HG03045 (cell line): Measurements from ENCODE around the gene CDC42EP3.

Experiments
- ATAC-seq: cut with Tn5 transposase; IDR thresholded peaks from one replicate; pipeline ENCODE4 v1.9.1; 2021; ENCODE audit warnings: mild to moderate bottlenecking, moderate library complexity; ENCODE audit not compliant: unreplicated experiment

Gene CDC42EP3, protein sequence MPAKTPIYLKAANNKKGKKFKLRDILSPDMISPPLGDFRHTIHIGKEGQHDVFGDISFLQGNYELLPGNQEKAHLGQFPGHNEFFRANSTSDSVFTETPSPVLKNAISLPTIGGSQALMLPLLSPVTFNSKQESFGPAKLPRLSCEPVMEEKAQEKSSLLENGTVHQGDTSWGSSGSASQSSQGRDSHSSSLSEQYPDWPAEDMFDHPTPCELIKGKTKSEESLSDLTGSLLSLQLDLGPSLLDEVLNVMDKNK

DNA sequence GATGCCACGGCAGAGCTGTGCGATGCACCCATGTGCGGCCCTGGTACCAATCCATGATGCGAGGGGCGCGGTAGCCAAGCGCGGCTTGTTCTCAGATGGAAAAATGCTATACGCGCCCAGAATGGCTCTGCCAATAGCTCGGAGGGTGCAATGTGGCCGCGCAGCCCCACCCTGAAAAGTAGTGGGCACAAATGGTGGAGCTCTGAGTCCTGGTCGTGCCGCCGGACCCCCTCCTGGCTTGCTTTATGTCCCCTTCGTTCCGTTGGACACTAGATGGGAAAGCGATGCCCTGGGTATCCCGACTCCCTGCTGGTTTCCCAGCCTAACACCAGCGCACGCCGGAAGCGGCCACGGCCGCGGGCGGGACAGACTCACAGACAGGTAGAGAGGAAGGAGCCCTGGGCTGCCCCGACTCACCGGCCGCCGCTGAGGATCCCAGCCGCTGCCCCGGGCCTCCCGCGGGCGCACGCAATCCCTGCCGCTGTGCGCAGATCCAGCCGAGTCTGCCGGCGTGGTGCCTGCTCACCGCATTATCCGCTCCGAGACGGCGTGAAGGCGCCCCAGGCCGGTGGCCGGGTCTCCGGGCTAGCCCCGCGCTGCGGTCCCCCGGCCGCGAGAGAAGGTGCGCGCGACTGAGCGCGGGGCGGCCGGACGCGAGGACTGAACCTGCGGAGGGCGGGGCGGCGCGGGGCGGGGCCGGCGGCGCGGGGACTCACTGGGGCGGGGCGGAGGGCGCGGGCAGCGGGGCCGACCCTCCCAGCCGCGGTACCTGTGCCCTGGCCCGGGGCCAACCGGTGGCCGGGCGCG lies at the start of gene CDC42EP3:
Gene CDC42EP3, minus strand, starts transcription at position 634 of the 807 bp plus-strand sequence. CDS start 25,055 bp downstream, outside the sequence.
- peak; percentile 58 for ATAC-seq

- no peak for ATAC-seq
These were observed 49.7 kb upstream of the CDC42EP3 start for GRCh38 chr2:37721201-37721560.

DNA sequence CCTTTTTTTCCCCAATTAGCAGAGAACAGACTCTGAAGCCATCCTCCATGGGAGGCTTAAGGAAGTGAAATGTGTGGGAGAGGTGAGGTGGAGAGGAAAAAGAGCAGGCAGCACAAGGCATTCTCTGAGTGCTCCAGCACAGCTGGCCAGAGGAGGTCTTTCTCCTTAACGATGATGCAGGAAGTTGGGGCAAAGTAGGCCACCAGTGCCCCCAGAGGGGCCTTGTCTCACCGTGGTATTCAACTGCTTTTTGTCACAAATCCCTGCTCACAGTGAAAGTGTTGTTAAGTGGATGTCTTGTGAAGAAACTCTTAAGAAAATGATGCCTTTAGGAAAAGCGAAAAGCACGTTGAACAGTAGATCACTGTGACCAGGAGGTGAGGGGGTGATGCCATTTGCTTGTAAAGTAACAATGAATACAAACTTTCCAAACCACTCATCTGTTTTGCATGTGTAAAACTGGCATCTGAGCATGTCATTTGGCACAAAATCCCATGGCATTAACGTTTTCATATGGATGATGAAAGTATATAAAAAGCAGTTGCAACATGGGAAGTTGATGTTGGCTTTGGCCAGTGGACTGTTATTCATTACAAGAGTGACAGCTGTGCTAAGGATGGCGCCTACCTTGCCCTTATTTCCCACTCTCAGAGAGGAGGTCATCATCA lies 49.2 kb upstream of the CDC42EP3 start:
- ATAC-seq = no peak

GRCh38 chr2:37718515-37719161 lies 47.2 kb upstream of the CDC42EP3 start:
- no peak for ATAC-seq

- no peak for ATAC-seq
These were observed 41.8 kb upstream of the CDC42EP3 start for GRCh38 chr2:37713258-37713700.

- no peak for ATAC-seq
These were observed 40.4 kb upstream of the CDC42EP3 start for GRCh38 chr2:37711831-37712230.

DNA sequence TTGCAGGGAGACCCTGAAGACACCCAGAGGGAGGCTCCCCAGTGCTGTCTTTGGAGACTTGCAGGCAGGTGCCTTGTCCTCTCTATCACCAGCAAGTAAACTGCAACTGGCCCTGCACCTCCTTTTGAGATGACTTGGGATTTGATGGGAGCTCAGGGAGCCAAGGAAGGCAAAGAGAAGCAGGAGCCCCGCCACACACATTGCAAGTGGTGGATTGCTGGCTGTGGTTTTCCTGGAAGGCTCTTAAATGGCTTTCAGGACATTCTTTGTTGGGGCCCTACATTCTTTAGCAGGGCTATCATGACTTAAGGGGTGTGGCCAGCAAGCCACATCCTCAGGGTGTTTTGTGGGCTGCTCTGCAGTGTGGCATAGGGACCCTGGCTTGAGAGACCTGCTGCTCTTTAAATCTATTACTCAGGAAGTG lies 39.9 kb upstream of the CDC42EP3 start:
- no peak for ATAC-seq

GRCh38 chr2:37709111-37709510 lies 37.7 kb upstream of the CDC42EP3 start:
- ATAC-seq = no peak

GRCh38 chr2:37708146-37708545 lies 36.7 kb upstream of the CDC42EP3 start:
- ATAC-seq = no peak

DNA sequence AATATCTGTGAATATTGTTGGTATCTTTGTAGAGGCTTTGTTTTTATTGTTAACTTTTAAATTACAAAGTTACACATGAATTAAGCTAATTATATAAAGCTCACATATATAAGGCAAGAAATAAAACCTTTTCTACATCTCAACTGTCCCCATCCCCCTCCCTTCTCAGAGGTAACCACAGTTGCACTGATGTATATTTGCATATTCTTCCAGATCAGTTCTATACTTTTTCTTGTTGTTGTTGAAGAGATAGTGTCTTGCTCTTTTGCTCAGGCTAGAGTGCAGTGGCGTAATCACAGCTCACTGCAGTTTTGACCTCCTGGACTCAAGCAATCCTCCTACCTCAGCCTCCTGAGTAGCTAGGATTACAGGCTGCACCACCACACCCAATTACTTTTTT lies 36.0 kb upstream of the CDC42EP3 start:
- ATAC-seq = no peak

- no peak for ATAC-seq
These were observed 35.1 kb upstream of the CDC42EP3 start for GRCh38 chr2:37706334-37707183.

DNA sequence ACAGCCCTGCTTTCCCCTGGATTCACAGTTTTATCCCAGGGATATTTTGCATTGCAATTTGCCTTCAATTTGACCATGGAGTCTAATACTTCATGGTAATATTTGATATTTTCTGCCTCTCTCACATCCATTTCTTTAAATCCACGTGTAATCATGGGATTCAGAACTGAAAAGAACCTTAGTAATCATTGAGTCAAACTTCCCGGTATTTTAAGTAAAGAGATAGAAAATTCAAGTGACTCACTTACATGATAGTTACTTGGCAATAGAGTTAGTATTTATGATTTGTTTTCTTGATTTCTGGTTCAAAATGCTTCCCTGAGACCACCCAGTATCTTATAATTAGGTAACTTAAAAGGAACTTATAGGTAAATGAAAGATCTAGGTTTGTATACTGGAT lies 33.7 kb upstream of the CDC42EP3 start:
- no peak for ATAC-seq

- ATAC-seq = no peak
These were observed 27.6 kb upstream of the CDC42EP3 start for GRCh38 chr2:37698931-37699481.

DNA sequence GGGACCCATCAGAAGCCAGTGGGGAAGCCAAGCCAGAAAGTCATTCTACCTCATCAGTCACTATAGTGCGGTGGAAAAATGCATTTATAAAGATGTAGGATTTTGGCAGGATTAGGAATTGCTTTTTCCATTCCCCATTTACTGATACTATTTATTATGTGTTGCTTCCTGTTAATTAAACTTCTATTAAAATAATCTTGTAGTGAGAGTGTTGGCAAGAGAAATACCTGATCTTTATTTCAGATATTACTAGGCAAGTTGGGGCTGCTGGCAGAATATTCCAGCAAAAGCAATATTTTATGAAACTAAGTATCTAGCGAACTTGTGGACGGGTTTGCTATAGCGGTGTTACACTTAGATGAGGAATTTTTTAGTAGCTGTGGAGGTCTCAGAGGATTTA lies 23.9 kb upstream of the CDC42EP3 start:
- no peak for ATAC-seq

- no peak for ATAC-seq
These were observed 21.3 kb upstream of the CDC42EP3 start for GRCh38 chr2:37692711-37693110.

DNA sequence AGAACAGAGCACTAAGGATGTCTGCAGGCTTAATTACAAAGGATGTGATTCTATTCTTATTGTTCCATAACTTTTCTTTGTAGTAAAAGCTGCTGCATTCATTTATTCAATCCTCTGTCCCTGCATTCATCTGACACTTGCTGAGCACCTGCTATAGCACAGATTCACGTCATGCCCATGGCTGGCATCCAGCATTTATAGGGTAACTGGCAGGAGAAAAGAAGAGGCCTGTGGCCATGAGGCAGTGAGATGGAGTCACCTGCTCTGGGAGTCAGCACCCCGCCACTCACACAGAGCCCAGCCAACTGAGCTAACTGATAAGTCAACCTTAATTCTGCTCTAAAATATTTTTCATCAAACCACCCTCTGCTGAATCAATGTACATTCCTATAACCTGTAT lies 18.3 kb upstream of the CDC42EP3 start:
- ATAC-seq = no peak

DNA sequence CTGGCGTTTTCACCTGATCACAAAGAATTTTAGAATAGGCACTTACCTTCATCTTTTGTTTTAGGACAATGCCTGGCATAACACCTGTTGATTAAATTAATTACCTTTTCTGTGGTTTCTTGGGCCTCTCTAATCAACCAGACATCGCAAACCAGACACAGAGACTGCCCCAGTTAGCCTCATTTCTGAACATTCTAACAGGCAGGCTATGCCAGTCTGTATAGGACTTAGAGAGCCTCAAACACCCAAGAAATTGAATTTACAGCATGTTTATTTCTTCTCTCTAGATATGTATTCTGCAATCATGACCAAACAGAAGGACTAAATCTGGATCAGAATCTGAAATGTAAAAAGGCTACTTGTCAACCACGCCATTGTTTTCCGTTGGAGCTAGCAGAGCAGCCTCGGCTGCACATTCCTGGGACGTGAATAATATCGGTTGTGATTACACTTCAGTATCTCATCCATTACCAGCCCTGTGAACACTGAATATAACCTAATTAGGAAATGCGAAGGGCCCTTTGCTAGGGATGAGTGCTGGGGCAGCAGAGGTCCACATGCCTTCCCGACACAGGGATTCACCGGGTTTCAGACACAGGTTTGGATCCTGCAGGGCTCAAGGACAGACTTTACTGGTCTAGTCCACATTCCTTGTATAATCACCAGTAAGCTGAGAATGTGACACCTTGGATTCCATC lies 17.5 kb upstream of the CDC42EP3 start:
- ATAC-seq = no peak

GRCh38 chr2:37686792-37687526 lies 15.5 kb upstream of the CDC42EP3 start:
- no peak for ATAC-seq

DNA sequence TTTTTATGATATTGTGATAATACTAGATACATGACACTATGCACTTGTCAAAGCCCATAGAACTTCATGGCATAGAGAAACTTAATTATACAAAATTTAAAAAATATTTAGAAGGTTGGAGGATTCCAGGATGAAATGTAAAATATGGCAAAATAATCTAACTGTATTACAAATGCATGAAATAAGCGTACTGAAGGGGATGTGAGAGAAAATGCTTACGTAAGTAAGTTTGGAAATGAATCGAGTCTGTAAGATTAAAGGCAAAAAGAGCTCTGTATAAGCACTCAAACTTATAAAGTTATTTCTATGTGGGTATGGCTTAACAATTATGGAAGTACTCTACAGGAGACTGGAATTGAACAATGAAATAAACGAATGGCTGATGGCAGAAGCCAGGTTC lies 13.4 kb upstream of the CDC42EP3 start:
- ATAC-seq = no peak
